K562 (cell line): Measurements from ENCODE around the gene DDAH2. TPM values are rescaled to one million over a fixed set of nuclear protein-coding genes. Genes with fewer than 3 reads are reported as not detected.

Experiments
- ARNT ChIP-seq, 2 experiments: fragments of 450-650 bp; IDR thresholded peaks; 2 replicates each; pipeline ENCODE4 v1.6.1; 2016; ENCODE audit warnings: mild to moderate bottlenecking in 1 of 2
- CTCF ChIP-seq, 3 experiments: IDR thresholded peaks in 2 of 3; conservative IDR thresholded peaks in 1 of 3; 2 replicates each; pipeline ENCODE4 v1.5.1; 2011 to 2012; ENCODE audit warnings: low read length in 3 of 3, mild to moderate bottlenecking in 3 of 3, control low read depth in 2 of 3, improper control_type of control experiment in 1 of 3, inconsistent platforms in 1 of 3, low read depth in 1 of 3, mixed read lengths in 1 of 3, moderate library complexity in 1 of 3; ENCODE audit not compliant: insufficient read depth in 2 of 3
- EP400 ChIP-seq: fragments of 450-650 bp; IDR thresholded peaks from 2 replicates; pipeline ENCODE4 v1.6.1; 2017; ENCODE audit warnings: antibody characterized with exemption, mild to moderate bottlenecking, moderate library complexity
- GTF2B ChIP-seq: IDR thresholded peaks from 2 replicates; pipeline ENCODE4 v1.6.1; 2011; ENCODE audit not compliant: insufficient read length; ENCODE audit errors: extremely low read depth
- HINFP ChIP-seq: fragments of 450-650 bp; conservative IDR thresholded peaks from 2 replicates; pipeline ENCODE4 v1.6.1; 2016; ENCODE audit warnings: missing genetic modification characterization, low read depth, mild to moderate bottlenecking, control low read depth, missing compliant biosample characterization
- JUND ChIP-seq, 2 experiments: IDR thresholded peaks; 2 replicates in 1 of 2; 3 replicates in 1 of 2; pipeline ENCODE4 v1.6.1; 2011; ENCODE audit warnings: borderline replicate concordance in 2 of 2, low read depth in 2 of 2, low read length in 2 of 2, improper control_type of control experiment in 1 of 2, missing biosample characterization in 1 of 2, missing genetic modification characterization in 1 of 2, missing genetic modification reagents in 1 of 2
- MYBL2 ChIP-seq, 2 experiments: fragments of 450-650 bp in 1 of 2; sonication (generic) in 1 of 2; formaldehyde crosslinking in 1 of 2; IDR thresholded peaks; 2 replicates each; pipeline versions ENCODE4 v1.6.1 to v1.8.1; 2017 to 2022; ENCODE audit warnings: borderline replicate concordance in 1 of 2, inconsistent platforms in 1 of 2, low read depth in 1 of 2, mild to moderate bottlenecking in 1 of 2, missing genetic modification reagents in 1 of 2, moderate library complexity in 1 of 2
- NR3C1 ChIP-seq: sonication (generic); formaldehyde crosslinking; IDR thresholded peaks from 2 replicates; pipeline ENCODE4 v1.8.1; 2022; ENCODE audit warnings: missing genetic modification reagents
- PREB ChIP-seq: sonication (generic); formaldehyde crosslinking; IDR thresholded peaks from 2 replicates; pipeline ENCODE4 v1.8.1; 2023; ENCODE audit warnings: mild to moderate bottlenecking, missing genetic modification reagents
- TAF7 ChIP-seq: fragments of 450-650 bp; IDR thresholded peaks from 2 replicates; pipeline ENCODE4 v1.6.1; 2016; ENCODE audit warnings: missing genetic modification characterization, missing compliant biosample characterization
- VEZF1 ChIP-seq: fragments of 200-800 bp; sonication (Bioruptor generic); IDR thresholded peaks from 2 replicates; pipeline ENCODE4 v1.6.1; 2017; ENCODE audit warnings: missing genetic modification characterization, missing compliant biosample characterization
- ZBTB43 ChIP-seq: sonication (generic); formaldehyde crosslinking; IDR thresholded peaks from 2 replicates; pipeline ENCODE4 v1.8.0; 2023; ENCODE audit warnings: mild to moderate bottlenecking, missing genetic modification reagents
- ZNF175 ChIP-seq: fragments of 200-800 bp; sonication (Bioruptor generic); IDR thresholded peaks from 2 replicates; pipeline ENCODE4 v1.6.1; 2016; ENCODE audit warnings: low read depth, mild to moderate bottlenecking, missing genetic modification characterization, missing compliant biosample characterization
- ZNF274 ChIP-seq: IDR thresholded peaks from 2 replicates; pipeline ENCODE4 v1.6.1; 2011; ENCODE audit warnings: low read depth, mild to moderate bottlenecking, low read length, moderate library complexity, borderline replicate concordance
- ZNF311 ChIP-seq: fragments of 250-450 bp; sonication (Bioruptor Pico); IDR thresholded peaks from 2 replicates; pipeline ENCODE4 v1.4.0; 2020; ENCODE audit warnings: mild to moderate bottlenecking, moderate library complexity
- ZNF507 ChIP-seq: conservative IDR thresholded peaks from 2 replicates; pipeline ENCODE4 v1.6.1; 2017; ENCODE audit warnings: missing genetic modification characterization, missing compliant biosample characterization
- ZNF766 ChIP-seq: fragments of 200-800 bp; sonication (Bioruptor generic); conservative IDR thresholded peaks from 2 replicates; pipeline ENCODE4 v1.6.1; 2016; ENCODE audit warnings: missing genetic modification characterization, missing compliant biosample characterization
- polyA plus RNA-seq, 8 experiments: library from polyadenylated mRNA; depleted of rRNA in 4 of 8; stranded (reverse) in 5 of 8; unstranded in 3 of 8; fragments of >200 nt; fragmentation: Nextera tagmentation in 2 of 8; fragmentation: Illumina TruSeq in 1 of 8; extraction: Ambion mirVana in 2 of 8; extraction: Trizol in 1 of 8; gene quantifications; 2 replicates each; pipeline versions ENCODE4 v1.2.1 to v1.2.3, GENCODE V29; 2011 to 2014; ENCODE audit warnings: inconsistent platforms in 1 of 8, missing spikeins in 1 of 8
- total RNA-seq, 7 experiments: library from RNA; depleted of rRNA in 6 of 7; stranded (reverse); fragments of >200 nt in 6 of 7; fragmentation: Illumina TruSeq in 2 of 7; extraction: Trizol in 2 of 7; gene quantifications; 2 replicates each; pipeline versions ENCODE4 v1.2.1 to v1.2.3, GENCODE V29; 2011 to 2021; ENCODE audit warnings: low replicate concordance in 1 of 7

DDAH2 gene
- total and polyA plus RNA-seq, 9 of the 15 experiments (the other 6 are each of a cell fraction or from before 2014, with no cell fraction given): 1.8 to 45.4 (median 21.4) TPM

- TF ChIP-seq CTCF (IDR thresholded peaks at IDR 0.05 in 2 of 3, conservative IDR thresholded peaks at IDR 0.05 in 1 of 3; ENCODE audit: insufficient read depth in 2 of 3, low read depth in 1 of 3, low read length in 3 of 3) (no peak), ZNF507 (no peak), TAF7 (tag) (no peak), EP400 (no peak), ZNF274 (no peak), HINFP (tag) (peak; percentile 50; the same call in 1 of the 2 replicates), GTF2B (no peak), PREB (no peak), ARNT (IDR thresholded peaks at IDR 0.05) (peak in 1 of 2 experiments; percentile 70; a peak in 1 of 4 replicates), ZNF175 (peak; percentile 97), ZBTB43 (CRISPR knock-in tag) (no peak), JUND (IDR thresholded peaks at IDR 0.05; ENCODE audit: borderline replicate concordance, low read depth, low read length) (peak; percentile 26; the same call in 1 of the 2 replicates), JUND (tag; IDR thresholded peaks at IDR 0.05; ENCODE audit: borderline replicate concordance, low read depth, low read length) (peak; percentile 45; the same call in 1 of the 3 replicates), ZNF311 (CRISPR knock-in tag) (no peak), ZNF766 (CRISPR knock-in tag) (no peak), MYBL2 (IDR thresholded peaks at IDR 0.05; ENCODE audit: low read depth) (no peak), MYBL2 (CRISPR knock-in tag; IDR thresholded peaks at IDR 0.05; ENCODE audit: borderline replicate concordance) (no peak), VEZF1 (no peak), NR3C1 (CRISPR knock-in tag) (no peak)
These were observed 3.4 kb downstream of the DDAH2 start (continued) for GRCh38 chr6:31725502-31726350.
